Fibroblast of gingiva (primary cell): ENCODE measurements around the gene TMEM255A.

ENCODE experiments used
- DNase-seq: peaks from one replicate; pipeline ENCODE4 v3.0.0-alpha.2; 2011; ENCODE audit warnings: low read depth

TMEM255A gene

DNA sequence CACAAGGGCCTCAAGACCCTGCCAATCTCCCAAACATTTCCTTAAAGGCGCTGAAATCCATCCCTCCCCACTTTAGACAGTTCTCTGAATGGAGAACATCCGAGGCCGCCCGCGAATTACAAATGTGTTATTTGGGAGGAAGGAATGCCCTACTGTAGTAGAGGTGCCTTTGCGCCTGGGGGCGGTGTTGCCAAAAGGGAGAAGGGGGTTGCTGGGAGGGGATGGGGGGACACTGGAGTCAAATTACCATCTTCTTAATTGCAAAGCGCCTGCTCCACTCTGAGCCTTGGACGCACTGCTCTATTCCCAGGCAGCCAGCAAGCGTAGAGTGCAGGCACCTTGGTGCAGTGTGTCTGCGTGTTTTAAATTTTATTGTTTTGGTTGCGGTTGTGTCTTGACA is 2.7 kb downstream of the TMEM255A start:
- no peak for DNase-seq

DNA sequence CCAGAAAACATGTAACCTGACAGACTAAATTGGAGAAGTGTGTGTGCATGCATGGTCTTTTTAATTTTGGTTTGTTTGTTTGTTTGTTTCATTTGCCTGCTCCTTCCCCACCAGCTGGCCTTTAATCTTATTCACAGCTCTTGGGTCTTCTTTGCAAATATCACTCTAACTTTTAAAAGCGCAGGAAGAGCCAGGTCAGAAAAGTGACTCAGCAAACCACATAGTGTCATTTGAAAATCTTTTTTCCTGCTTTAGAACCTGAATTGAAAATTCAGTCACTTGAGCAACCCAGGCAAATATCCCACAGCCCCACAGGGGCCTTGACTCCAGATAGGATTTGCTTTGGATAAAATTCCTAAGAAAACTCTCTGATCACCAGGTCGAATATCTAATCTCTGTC is 4.6 kb downstream of the TMEM255A start:
- DNase-seq, result no peak

DNA sequence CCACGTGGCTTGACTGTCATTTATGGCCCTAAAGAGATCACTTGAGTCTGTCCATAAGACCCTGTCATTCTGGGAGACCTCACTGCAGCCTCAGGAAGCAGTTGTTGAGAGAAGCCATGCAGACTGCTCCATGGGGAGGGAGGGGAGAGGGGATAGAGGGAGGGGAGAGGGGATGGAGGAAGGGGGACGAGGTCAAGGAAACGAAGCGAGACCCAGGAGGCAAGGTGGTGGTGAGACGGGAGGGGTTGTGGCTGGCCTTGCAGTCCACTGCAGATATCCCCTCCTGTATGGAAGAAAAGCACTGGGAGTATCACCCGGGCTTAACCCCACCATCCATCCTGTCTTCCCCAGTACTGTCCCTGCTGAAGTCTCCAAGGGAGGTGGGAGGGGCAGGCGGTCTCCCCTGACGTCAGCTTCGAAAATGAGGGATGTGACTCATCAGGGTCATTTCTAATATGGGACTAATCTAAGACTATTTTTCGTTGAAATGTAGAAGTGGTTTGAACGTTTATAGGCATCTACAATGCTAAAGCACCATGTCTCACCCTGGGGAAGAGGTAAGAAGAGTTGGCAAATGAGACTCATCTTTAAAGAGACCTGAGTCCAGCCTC is 5.6 kb downstream of the TMEM255A start:
- no peak for DNase-seq

DNA sequence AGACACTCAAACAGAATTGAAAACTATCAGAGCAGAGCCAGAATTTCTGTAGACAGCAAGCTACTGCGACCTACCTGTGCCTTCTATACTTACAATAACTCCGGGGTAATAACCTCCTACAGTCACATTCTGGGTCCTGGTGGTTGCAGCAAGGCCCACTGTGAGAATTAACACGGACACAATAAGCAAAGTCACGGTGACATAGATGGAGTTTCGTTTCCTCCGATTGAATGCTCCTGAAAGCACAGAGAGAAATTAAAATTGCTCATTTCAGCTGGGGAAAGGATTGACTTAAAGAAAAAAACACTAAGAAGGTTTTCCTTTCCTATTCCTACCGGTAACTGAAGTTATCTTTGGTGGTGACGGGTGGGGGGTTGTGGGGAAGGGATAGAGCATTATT is 7.0 kb downstream of the TMEM255A start:
- DNase-seq, result no peak

DNA sequence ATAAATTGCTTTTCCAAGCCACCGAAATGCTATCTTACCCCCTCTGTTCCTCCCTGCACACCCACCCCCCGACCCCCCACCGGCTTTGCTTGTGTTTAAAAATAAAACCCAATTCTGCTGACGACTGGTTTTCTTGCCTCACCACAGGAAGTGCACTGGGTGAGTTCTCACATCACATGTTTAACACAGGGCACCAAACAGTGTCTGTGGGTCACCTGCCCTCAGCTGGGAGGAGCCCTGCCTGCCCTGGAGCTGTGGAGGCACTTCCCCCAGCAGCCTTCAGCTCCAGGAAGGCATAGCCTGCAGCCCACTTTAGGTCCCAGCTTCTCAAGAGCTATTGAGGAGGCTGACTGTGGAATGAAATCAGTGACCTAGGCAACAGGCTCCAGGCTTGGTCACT is 8.8 kb downstream of the TMEM255A start:
- DNase-seq, result no peak

DNA sequence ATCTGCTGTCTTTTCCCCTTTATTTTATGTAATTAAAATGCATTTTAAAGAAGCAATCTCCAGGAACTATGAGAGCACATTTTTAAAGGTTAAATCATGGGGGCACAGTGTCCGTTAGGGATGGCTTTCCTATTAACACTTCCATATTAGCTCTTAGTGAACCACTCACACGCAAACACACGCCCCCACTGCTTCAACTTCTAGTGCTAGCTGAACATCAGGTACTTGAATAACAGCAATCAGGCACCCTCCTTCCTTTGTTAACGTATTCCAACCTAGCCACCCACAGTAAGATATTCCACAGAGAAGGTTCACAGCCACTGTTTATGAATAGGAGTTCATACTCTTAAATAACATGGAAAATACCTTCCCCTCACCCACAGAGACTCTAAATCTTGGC is 9.3 kb downstream of the TMEM255A start:
- no peak for DNase-seq

DNA sequence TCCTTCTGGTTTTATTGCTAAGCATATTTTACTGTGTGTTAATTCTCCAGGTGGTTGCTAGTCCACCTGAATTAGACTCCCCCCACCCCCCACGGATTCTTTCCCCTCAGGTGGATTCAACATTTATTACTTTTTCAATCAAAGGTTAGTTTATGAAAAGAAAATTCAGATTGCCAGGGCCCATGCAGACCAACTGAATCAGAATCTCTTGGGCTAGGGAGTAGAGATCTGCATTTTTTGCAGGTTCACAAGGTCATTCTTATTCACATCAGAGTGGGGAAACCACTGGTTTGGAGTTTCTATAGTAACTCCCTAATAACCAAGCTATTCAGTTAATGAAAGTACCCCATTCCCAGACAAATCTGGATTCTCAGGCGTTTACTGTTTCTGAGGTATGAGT is 9.8 kb downstream of the TMEM255A start:
- DNase-seq, result no peak

DNA sequence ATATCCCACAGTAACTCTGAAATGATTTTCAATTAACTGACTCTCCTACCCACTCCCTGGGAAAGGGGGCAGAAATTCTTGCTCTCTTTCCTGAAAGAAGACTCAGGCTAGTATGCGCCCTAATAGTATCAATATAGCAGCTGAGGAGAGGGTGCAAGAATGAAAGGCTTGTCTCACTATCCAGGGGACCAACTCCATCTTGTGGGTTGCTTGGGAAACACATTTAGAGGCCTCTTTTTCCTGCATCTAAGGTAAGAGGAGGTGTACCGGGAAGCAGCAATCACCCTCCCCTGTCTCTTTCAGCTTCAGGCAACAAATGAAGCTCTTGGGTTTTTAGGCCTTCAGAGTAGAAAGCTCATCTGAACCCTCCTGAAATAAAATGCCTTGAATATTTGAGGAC is 11.3 kb downstream of the TMEM255A start:
- no peak for DNase-seq

DNA sequence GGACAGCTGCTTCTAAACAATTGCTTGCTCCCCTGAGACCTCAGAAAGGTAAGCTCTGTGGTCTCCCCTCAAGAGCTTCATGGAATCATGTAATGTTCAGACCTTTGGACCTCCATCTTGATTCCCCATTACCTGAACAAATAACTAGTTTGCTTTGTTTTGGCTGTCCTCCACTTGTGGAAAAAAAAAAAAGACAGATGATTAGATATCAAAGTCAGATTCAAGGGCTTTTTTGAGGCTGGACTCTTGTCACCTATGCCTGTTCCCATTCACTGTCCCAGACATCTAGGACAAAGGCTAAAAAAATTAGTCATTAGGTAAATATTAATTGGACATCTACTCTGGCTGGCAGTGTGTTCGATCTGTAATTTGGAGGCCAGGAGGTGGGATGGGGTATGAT is 13.3 kb downstream of the TMEM255A start:
- DNase-seq, result no peak

DNA sequence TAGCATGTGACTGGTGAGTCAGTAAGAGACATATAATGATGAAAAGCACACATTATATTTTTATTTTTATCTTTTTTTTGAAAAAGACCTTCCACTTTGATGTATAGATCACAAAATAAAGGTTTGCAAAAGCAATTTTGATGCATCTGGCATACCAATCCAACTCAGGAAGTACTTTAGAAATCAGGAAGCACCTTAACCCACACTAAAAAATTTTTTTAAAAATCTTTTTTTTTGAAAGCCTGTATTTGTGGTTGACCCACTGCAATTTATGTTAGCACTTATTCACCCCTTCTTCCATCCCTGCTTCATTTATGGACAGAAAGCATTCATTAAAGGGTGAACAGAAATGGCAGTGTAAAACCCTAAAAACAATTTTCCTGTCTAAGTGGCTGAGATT is 16.6 kb downstream of the TMEM255A start:
- DNase-seq, result no peak

DNA sequence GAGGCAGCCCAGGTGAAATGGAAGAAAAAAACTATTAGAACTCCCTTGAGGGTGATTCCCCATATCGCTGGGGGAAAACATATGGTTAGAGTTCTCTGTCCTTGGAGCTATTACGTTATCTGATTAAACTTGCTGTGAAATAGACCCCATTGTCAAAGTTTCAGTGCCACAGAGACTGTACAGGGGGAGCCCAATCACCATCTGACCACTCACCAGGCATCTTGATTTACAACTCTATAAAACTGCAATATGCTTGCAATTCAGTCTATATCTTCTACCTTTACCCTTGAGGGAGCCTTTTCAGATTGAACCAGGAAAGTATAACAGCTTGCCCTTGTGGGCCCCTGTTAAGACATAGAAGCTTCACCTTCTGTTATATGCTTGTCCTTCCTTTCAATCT is 18.2 kb downstream of the TMEM255A start:
- DNase-seq, result no peak

DNA sequence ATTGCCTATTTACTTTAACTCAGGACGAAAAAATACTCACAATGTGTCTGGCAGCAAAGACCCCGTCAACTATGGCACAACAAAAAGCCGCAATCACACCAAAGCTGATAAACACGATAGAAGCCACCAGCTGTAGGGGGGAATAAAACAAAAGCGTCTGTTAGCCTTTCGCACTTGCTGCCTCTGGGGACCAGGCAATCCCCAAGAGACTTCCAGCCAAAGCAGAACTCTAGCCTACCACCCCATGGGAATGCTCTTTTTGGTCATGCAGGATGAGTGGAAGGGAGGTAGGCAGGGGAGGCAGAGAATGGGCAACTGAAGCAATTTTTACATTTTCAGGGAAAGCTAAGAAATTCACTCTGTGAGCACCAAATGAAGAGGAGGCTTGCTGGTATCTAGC is 20.1 kb downstream of the TMEM255A start:
- no peak for DNase-seq

DNA sequence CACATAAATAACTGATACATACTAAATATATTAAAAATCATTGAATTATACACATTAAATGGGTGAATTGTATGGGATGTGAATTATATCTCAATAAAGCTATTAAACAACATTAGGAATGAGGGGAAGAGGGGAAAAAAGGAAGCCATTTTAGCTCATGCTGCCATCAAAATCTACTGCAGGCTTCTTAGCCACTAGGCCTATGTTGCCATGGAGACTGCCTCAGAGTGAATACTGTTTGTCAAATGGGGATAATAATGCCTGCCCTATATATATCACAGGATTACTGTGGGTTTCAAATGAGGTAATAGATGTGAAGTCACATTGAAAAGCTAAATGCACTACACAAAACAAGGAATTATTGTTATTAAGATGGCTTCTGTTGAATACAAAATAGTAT is 21.2 kb downstream of the TMEM255A start:
- DNase-seq, result no peak

DNA sequence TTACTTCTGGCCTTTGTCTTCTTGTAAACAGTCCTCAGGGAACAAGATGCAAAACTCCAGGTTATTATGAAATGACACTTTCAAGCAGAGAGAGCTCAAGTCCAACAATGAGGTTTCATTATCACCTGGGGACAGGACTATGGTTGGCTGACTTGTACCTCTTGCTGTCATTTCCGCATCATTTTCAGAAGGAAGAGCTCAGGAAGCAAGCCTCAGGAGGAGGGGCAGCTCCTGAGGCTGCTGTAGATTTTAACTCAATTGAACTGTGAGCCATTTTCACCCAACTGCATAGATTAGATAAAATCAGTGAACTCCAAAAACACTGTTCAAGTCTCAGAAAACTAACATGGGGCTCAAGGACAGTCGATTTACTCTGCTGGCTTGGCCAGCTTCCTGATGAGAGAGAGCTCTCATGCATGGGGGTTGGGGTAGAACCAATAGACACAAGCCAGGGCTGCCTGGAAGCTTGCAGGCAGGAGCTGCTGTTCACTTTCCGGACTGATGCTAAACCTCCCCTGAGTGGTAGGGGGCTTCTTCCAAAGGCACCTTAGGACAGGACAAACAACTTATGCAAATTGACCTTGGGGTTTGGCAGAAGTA is 23.6 kb downstream of the TMEM255A start:
- no peak for DNase-seq

DNA sequence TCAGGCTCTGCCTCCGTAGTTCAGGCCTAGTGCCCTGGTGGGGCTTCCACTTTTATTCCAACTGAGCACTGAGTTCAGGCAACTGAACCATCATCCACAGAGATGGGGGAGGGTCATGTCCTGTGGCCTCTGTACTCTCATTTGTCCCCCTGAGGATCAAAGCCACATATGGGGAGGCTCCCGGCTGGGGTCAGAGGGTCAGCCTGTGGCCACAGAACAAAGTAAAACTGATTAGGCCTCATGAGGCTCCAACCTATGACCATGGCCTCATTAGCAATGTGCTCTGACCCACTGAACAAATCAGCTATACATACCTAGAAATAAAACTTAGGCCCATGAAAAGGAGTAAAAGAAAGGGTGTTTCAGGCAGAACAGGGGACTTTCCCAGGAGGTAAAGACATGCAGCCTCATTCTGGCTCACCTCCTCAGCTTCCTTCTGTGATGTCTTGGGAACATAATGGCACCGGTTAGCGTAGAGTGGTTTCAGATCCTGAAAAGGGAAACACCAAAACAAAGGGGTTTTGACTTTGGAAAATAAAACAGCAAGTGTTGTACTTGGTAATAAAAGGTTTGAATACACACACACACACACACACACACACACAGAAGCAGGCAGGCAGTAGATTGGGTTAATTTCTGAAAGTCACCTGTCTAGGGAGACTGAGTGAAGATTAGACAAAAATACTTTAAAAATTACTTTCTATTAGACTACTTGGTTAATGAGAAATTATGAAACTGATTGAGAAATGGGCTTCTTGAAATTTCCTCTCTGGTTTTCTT is 24.3 kb downstream of the TMEM255A start:
- DNase-seq, result no peak

DNA sequence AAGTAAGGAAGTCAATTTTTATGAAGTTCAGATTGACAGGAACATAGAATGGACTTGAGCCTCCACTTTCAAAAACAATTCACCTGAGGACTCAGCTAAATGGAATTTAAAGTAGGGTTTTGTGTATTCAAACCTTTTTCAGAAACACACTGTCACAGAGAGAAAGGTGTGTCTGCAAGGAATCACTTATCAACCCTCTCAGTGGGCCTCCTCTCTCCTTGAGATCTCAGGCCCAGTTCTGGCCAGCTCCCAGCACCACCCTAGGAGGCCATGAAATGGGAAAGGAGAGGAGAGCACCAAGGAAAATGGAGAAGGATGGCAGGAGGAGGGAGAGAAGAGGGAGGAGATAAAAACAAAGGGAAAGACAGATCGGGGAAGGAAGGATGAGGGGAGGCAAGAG is 28.6 kb downstream of the TMEM255A start:
- DNase-seq, result no peak

DNA sequence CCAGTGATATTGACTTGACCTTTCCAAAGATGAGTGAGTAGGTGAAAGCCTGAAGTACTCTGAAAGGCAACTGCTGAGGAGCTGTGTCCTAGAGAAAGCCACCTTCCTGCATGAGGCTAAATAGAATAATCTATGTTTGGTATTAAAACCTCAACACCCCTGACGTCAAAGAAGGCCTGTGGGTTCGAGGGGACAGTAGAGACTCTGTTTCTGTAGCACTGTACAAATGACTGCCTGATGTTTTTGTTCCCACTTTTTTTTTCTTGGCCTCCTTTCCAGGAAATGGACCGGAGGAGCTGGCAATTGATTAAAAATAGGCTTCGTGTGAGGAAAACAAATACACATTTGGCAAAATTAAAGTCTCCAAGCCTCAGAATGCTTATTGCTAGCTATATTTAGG is 29.5 kb downstream of the TMEM255A start:
- DNase-seq, result no peak

DNA sequence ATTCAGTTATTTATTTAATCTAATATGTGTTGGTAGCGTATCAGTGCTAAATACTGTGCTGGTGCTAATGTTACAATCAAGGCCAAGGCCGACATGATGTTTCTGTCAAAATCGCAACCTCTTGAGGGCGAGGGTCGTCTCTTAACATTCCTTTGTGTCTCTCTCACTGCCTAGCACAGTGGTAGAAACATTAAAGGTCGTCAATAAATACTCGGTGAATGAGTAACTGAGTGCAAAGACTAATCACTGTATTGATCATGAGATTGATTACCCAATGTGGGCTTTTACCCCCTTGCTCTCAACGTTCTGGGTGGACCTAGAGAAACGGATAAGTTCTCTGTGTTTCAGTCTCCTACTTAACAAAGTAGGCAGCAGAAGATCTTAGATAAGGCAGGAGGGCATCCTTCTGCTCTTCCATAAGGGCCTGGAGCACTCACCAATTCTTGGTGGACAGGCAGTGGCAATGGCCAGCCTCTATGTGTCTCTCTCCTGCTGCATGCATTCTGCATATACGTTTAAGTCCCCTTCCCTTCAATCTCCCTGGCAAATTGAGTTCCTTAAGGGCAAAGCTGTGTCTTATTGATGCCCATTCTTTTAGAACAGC is 30.1 kb downstream of the TMEM255A start:
- no peak for DNase-seq

DNA sequence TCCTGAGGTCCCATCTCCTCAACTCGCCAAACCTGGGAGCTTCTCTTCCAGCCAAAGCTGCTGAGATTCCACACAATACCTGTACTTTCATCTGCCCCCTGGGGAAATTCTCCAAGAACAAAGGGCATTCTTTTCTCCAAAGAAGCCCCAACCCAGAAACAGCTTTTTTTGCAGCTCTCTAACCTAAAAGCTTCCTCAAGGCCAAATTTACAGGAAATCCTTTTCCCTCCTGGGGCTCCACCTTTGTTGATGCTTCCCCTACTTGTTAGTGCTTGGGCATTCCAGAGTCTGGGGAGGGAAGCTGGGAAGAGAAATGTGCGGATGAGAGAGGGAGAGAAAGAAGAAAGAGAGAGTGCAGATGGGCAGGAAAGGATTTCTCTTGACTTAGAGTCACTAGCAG is 36.3 kb downstream of the TMEM255A start:
- no peak for DNase-seq

DNA sequence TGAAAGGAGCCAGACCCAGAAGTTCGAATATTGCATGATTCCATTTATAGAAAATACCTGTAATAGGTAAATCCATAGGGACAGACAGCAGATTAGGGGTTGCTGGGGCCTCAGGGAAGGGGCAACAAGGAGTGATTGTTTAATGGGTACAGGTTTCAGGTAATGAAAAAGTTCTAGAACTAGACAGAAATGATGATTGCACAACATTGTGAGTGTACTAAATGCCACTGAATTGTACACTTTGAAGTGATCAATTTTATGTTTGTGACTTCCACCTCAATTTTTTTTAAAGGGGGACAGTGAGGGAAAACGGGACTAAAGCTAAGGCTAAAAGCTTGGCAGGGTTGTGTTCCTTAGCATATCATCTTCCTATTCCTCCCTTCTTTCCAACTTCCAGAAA is 37.1 kb downstream of the TMEM255A start:
- no peak for DNase-seq

DNA sequence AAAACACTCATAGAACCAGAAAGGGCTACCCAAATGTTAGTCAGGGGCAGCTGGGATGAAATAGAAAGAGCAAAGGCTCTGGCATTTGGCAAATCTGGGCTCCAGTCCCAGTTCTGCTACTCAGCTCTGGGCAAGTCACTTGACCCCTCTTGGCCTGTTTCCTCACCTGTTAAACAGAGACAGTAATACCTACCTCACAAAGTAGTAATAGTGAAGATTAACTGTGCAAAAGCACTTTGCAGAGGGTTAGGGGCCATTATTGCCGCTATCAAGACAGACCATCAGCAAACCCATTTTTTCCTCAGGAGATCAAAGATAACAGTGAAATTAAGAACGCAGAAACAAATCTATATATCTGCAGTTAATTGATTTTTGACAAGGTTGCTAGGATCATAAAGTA is 40.0 kb downstream of the TMEM255A start:
- DNase-seq, result no peak

DNA sequence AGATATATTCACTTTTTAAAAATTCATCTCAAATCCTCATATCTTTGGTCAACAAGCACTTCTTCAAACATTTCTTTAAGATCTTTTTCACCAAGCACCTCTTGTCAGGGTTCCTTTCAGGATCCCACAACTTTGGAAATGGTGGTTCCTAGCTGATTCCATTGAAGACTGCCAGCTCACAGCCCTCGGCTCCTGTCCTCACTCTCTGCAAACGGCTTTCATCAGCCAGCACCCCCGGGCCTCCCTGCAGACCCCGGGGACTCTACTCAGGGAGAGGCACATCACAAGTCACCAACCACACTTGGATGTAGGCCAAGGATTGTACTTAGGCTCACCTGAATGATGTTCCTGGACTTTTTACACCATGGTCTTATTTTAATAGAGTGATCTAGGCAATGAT is 40.7 kb downstream of the TMEM255A start:
- no peak for DNase-seq

DNA sequence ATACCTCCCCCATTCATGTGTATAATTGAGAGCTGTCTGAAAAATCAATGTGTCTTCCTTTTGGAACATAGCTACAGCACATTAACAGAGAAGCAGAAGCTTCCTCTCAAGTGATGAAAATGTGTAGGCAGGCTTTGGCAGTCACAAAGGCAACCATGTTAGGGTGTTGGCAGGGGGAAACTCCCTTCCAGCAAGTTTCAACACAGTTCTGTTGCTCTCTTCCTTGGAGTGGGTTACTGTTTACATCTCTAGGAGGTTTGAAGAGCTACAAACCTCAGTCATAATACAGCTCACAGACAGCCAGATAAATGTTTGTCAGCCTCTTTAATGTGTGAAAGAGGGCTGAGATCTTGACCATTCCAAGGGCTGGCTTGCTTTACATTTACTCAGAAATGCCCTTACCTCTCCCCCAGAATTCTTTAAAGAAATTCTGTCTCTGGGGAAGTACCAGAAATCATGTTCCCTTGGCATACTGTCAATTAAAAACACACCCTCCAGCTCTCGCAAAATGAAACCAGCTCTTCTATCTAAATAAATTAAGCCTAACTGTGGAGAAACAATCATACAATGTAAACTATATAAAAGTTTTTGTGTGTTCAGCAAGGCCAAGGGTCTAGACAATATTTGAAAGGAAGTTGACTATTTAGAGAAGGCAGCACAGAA is 41.8 kb downstream of the TMEM255A start:
- DNase-seq, result peak; percentile 52
